Right lobe of liver (tissue), 4 donors: ENCODE measurements around the gene IQCH.

Experiments used
- CTCF ChIP-seq, 4 donors: fragments of 200-600 bp in 3 of 4; fragments of 450-650 bp in 1 of 4; IDR thresholded peaks; one replicate each; pipeline versions ENCODE4 v1.5.1 to v1.8.0; 2016 to 2022; ENCODE audit warnings: antibody characterized with exemption in 4 of 4, mild to moderate bottlenecking in 2 of 4
- POLR2A ChIP-seq: fragments of 450-650 bp; IDR thresholded peaks from one replicate; pipeline ENCODE4 v1.6.1; 2017; ENCODE audit warnings: antibody characterized with exemption, mild to moderate bottlenecking
- donor health status: DM: no; HTN: no; CAD: no.
- donor health status: DM: no; HTN: no; CAD: no.
- donor health status: DM: no; HTN: yes; CAD: no.

- TF ChIP-seq CTCF (IDR thresholded peaks at IDR 0.05) (no peak), POLR2A (no peak)
Measured at GRCh38 chr15:67386947-67387346, 132.4 kb downstream of the IQCH start.
